GM08714 (cell line): ENCODE data around the gene TMPRSS5.
"Not testable (repeated sequence)": the region's sequence is repeated elsewhere in the genome, so short reads cannot be mapped to it uniquely, and the experiment has no call there.

Experiments
- H3K4me3 ChIP-seq: fragments of 200-500 bp; sonication (Bioruptor generic); 2 replicates; pipeline ENCODE4 v1.5.1; 2014; ENCODE audit warnings: mild to moderate bottlenecking, low read length, inconsistent platforms
- ZNF274 ChIP-seq: IDR thresholded peaks from 2 replicates; pipeline ENCODE4 v1.6.1; 2012; ENCODE audit warnings: mild to moderate bottlenecking, low read depth, low read length

TMPRSS5 gene

GRCh38 chr11:113705871-113706655 is at the start of gene TMPRSS5:
TMPRSS5 (minus strand) TSS chr11:113706308; CDS start chr11:113706224, 84 bp downstream.
- H3K4me3 ChIP-seq: no peak within 1 kb of the TSS
- no peak for TF ChIP-seq ZNF274

GRCh38 chr11:113752932-113753331 is 46.8 kb upstream of the TMPRSS5 start:
- no peak overlapping the region for H3K4me3 ChIP-seq
- no peak for TF ChIP-seq ZNF274

- no peak overlapping the region for H3K4me3 ChIP-seq
- no peak for TF ChIP-seq ZNF274
Measured at GRCh38 chr11:113736323-113736722, 30.2 kb upstream of the TMPRSS5 start.

DNA sequence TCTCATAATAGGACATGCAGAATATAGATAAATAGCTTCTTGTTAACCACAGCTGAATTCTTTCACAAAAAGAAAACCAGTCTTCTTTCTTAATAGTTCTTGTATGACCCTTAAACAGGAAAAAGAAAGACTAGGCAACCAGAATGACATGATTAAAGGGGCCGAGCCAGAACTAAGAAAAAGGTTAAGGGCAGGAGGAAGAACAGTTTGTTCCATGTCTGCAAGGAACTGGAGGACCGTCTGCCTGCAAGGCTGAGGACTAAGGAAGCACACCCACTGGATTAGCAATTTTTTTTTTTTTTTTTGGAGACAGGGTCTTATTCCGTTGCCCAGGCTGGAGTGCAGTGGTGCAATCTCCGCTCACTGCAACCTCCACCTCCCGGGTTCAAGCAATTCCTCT is 26.0 kb upstream of the TMPRSS5 start:
- TF ChIP-seq ZNF274: no peak
- H3K4me3 ChIP-seq: no peak overlapping the region

DNA sequence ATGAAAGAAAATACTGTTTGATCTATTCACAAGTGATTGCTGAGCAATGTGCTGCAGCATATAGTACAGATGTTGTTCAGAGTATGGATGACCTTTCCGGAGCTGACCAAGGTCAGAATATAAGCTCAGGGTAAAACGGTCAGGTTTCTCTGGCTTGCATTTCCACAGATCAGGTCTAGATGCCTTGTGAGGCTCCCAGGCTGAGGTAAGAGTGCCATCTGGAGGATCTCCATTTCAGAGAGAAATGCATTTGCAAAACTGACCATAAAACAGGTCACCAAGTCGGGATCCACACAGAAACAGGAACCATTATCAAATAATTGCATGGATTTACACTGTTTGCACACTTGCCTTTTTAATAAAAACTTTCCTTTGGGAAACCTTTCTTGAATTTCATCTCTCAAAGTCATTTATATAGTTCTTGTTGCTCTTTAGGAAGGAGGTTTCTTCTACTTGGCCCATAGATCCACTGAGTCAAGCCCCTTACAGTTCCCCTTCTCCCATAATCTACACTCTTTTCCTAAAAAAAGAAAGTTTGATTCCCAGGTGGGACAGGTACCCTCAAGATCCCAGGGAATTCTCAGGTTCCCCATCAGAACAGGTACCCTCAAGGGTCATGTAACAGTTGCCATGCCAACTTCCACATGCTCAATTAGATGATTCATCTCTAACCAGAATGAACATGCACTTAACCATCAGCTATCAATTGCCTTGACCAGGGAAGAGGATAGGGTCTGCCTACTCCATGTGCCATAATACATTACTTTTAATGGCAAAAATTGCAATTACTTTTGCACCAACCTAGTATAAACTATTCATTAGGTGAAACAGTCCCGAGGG is 25.0 kb upstream of the TMPRSS5 start:
- TF ChIP-seq ZNF274: no peak

GRCh38 chr11:113729456-113729855 is 23.3 kb upstream of the TMPRSS5 start:
- TF ChIP-seq ZNF274: no peak
- H3K4me3 ChIP-seq: no peak overlapping the region

More for the DNA sequence above, 25.0 kb upstream of the TMPRSS5 start:
- H3K4me3 ChIP-seq: no peak overlapping the region

GRCh38 chr11:113728814-113729213 is 22.7 kb upstream of the TMPRSS5 start:
- H3K4me3 ChIP-seq: no peak overlapping the region
- no peak for TF ChIP-seq ZNF274

GRCh38 chr11:113725913-113726312 is 19.8 kb upstream of the TMPRSS5 start:
- H3K4me3 ChIP-seq: no peak overlapping the region
- TF ChIP-seq ZNF274: no peak

DNA sequence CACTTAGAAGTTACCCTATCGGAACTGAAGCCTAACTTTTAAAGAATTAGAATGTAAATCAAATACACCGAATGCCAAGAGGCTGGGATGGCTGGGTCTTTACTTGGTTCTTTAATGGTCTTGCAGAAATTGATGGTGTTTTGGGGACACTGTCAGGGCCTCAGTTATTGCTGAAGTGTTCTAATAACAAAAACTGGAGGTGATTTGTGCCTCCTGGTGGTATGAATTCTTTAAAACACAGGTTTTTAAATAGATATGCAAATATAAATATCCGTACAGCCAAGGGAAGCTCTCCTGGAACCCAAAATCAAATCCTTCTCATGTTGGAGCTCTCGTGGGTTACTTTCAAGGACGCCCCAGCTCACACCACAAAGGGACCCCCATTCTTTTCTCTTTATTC is 19.3 kb upstream of the TMPRSS5 start:
- no peak for TF ChIP-seq ZNF274
- no peak overlapping the region for H3K4me3 ChIP-seq

DNA sequence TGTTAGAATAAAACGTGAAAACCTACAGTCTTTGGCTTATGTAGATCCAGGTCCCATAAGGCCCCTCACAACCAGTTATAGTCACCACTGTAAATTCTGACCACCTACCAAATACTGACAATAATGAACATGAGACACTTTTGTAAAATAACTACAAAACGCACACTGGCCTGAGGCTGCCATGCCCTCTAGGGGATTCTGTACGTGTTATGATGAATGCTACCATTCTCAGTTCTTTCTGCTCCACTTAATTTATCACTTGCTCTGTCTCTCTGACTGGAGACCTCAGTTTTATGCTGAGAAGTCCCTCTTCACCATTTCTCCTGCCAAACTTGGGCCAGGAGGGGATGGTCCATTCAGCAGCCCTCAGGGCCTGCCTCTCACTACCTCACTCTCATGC is 18.7 kb upstream of the TMPRSS5 start:
- H3K4me3 ChIP-seq: no peak overlapping the region
- no peak for TF ChIP-seq ZNF274

- H3K4me3 ChIP-seq: no peak overlapping the region
- no peak for TF ChIP-seq ZNF274
Measured at GRCh38 chr11:113723787-113724186, 17.7 kb upstream of the TMPRSS5 start.

- H3K4me3 ChIP-seq: no peak overlapping the region
- no peak for TF ChIP-seq ZNF274
Measured at GRCh38 chr11:113722934-113723333, 16.8 kb upstream of the TMPRSS5 start.

GRCh38 chr11:113722221-113722620 is 16.1 kb upstream of the TMPRSS5 start:
- no peak overlapping the region for H3K4me3 ChIP-seq
- TF ChIP-seq ZNF274: no peak

GRCh38 chr11:113721462-113722066 is 15.5 kb upstream of the TMPRSS5 start:
- H3K4me3 ChIP-seq: no peak overlapping the region
- no peak for TF ChIP-seq ZNF274

- H3K4me3 ChIP-seq: not testable (repeated sequence)
Measured at GRCh38 chr11:113720478-113720877, 14.4 kb upstream of the TMPRSS5 start.
